Adrenal gland (tissue), 5 donors: ENCODE data around the gene DNM2.

Experiments used
- POLR2A ChIP-seq, 2 donors: fragments of 450-650 bp; IDR thresholded peaks; one replicate each; pipeline ENCODE4 v1.6.1; 2017; ENCODE audit warnings: antibody characterized with exemption in 2 of 2, mild to moderate bottlenecking in 2 of 2, moderate library complexity in 1 of 2
- TF ChIP-seq, protein P1 (sequence below), 6 experiments: fragments of 450-650 bp in 4 of 6; fragments of 200-600 bp in 2 of 6; sonication (generic) in 1 of 6; IDR thresholded peaks; 1 replicate in 5 of 6; 2 replicates in 1 of 6; pipeline versions ENCODE4 v1.5.1 to v1.8.0; 2016 to 2021; ENCODE audit warnings: antibody characterized with exemption in 6 of 6, mild to moderate bottlenecking in 2 of 6, moderate library complexity in 1 of 6
- donor health status: DM: no; HTN: no; CAD: no.

DNA sequence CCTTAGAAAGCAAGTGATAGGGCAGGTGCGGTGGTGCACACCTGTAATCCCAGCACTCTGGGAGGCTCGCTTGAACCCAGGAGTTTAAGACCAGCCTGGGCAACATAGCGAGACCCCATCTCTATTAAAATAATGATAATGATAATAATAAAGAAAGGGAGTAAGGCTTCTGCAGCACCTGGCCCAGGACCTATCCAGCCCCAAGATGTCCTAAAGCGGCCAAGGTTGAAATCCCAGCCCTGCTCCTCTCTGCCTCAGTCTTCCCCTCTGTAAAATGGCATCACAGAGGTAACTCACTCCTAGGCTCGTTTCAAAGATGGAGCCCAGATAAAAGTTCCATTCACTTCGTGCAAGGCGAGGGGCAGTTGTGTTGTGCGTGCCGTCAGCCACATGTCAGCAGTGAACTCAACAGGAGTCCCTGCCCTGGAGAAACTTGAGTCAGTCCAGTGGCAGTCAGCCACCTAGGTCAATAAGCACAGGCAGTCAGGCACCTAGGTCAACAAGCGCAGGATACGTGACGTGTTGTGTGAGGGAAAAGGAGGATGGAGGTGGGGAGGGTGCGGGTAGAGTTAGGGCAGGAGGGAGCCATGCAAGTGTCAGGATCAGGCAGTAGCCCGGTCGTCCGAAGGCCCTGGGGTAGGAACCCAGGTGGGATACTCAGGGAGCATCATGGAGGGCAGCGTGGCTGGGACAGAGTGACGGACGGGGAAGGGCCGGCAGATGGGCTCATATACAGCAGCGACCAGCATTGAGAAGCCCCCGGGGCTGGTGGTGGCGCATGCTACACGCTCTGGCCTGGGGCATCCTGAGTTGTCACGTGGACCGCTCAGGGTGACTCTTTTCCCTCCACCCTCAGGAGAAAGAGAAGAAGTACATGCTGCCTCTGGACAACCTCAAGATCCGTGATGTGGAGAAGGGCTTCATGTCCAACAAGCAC lies 101.5 kb downstream of the DNM2 start:
- TF ChIP-seq, protein P1, sequence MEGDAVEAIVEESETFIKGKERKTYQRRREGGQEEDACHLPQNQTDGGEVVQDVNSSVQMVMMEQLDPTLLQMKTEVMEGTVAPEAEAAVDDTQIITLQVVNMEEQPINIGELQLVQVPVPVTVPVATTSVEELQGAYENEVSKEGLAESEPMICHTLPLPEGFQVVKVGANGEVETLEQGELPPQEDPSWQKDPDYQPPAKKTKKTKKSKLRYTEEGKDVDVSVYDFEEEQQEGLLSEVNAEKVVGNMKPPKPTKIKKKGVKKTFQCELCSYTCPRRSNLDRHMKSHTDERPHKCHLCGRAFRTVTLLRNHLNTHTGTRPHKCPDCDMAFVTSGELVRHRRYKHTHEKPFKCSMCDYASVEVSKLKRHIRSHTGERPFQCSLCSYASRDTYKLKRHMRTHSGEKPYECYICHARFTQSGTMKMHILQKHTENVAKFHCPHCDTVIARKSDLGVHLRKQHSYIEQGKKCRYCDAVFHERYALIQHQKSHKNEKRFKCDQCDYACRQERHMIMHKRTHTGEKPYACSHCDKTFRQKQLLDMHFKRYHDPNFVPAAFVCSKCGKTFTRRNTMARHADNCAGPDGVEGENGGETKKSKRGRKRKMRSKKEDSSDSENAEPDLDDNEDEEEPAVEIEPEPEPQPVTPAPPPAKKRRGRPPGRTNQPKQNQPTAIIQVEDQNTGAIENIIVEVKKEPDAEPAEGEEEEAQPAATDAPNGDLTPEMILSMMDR (IDR thresholded peaks at IDR 0.05) = no peak
- no peak for TF ChIP-seq POLR2A (IDR thresholded peaks at IDR 0.05)
